ENCODE measurements around the gene SERTAD4.
"Not testable (repeated sequence)": the region's sequence is repeated elsewhere in the genome, so short reads cannot be mapped to it uniquely, and the experiment has no call there.

The SERTAD4 gene

GRCh38 chr1:210260096-210260495 lies 27.5 kb downstream of the SERTAD4 start:
- H3K4me3 ChIP-seq (ENCODE audit: low read depth, low read length): no peak overlapping the region
- peaks cover 40% of the 10 kb centered on the region for H3K4me1 ChIP-seq (ENCODE audit: control insufficient read depth, insufficient read depth, low read length, unreplicated experiment)
- no peaks in the 10 kb centered on the region for H3K79me2 ChIP-seq (ENCODE audit: control insufficient read depth, insufficient read depth, low read length, unreplicated experiment)
- no peaks in the 10 kb centered on the region; the same call in 1 of the 2 replicates for H3K27me3 ChIP-seq (ENCODE audit: insufficient read depth, low read length)
- H3K36me3 ChIP-seq (ENCODE audit: insufficient read depth, low read length): no peaks in the 10 kb centered on the region
- no peak overlapping the region for H3K27ac ChIP-seq (ENCODE audit: low read depth, low read length)
- no peak overlapping the region for H2AFZ ChIP-seq (ENCODE audit: low read length, unreplicated experiment)

- Histone ChIP-seq H3K27me3 (ENCODE audit: insufficient read depth, low read length) (no peaks in the 10 kb centered on the region), H2AFZ (ENCODE audit: low read length, unreplicated experiment) (peak overlapping the region; percentile 90), H3K36me3 (ENCODE audit: insufficient read depth, low read length) (no peaks in the 10 kb centered on the region), H3K4me1 (ENCODE audit: control insufficient read depth, insufficient read depth, low read length, unreplicated experiment) (peaks cover 48% of the 10 kb centered on the region), H3K27ac (ENCODE audit: low read depth, low read length) (0 out of 2 replicates have a peak overlapping the region, but pooled peaks have one; percentile 18), H3K4me3 (ENCODE audit: low read depth, low read length) (peak overlapping the region; percentile 32; the same call in 1 of the 2 replicates), H3K79me2 (ENCODE audit: control insufficient read depth, insufficient read depth, low read length, unreplicated experiment) (no peaks in the 10 kb centered on the region)
Measured at GRCh38 chr1:210262167-210262896, 29.7 kb downstream of the SERTAD4 start.

- Histone ChIP-seq H3K27me3 (ENCODE audit: insufficient read depth, low read length) (no peaks in the 10 kb centered on the region), H2AFZ (ENCODE audit: low read length, unreplicated experiment) (peak overlapping the region; percentile 90), H3K4me1 (ENCODE audit: control insufficient read depth, insufficient read depth, low read length, unreplicated experiment) (peaks cover 45% of the 10 kb centered on the region), H3K4me3 (ENCODE audit: low read depth, low read length) (peak overlapping the region; percentile 32; the same call in 1 of the 2 replicates), H3K27ac (ENCODE audit: low read depth, low read length) (0 out of 2 replicates have a peak overlapping the region, but pooled peaks have one; percentile 18), H3K36me3 (ENCODE audit: insufficient read depth, low read length) (no peaks in the 10 kb centered on the region), H3K79me2 (ENCODE audit: control insufficient read depth, insufficient read depth, low read length, unreplicated experiment) (no peaks in the 10 kb centered on the region)
Measured at GRCh38 chr1:210262897-210263272, 30.3 kb downstream of the SERTAD4 start.

DNA sequence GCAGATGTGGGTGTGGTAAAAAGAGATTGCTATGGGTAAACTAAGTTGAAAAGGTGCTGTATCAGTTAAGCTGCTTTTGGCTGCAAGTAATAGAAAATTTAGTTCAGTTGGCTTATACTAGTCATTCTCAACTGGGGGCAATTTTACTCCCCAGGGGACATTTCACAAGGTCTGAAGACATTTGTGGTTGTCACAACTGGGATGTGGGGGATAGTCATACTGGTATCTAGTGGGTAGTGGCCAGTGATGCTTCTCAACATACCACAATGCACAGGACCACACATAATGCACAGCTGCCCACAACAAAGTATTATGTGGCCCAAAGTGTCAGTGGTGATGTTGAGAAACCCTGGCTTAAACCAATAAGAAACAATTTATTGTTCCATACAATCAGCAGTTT lies 31.4 kb downstream of the SERTAD4 start:
- no peak overlapping the region for H3K4me3 ChIP-seq (ENCODE audit: low read depth, low read length)
- H2AFZ ChIP-seq (ENCODE audit: low read length, unreplicated experiment): no peak overlapping the region
- H3K27me3 ChIP-seq (ENCODE audit: insufficient read depth, low read length): no peaks in the 10 kb centered on the region
- H3K4me1 ChIP-seq (ENCODE audit: control insufficient read depth, insufficient read depth, low read length, unreplicated experiment): peaks cover 37% of the 10 kb centered on the region
- no peak overlapping the region for H3K27ac ChIP-seq (ENCODE audit: low read depth, low read length)
- H3K36me3 ChIP-seq (ENCODE audit: insufficient read depth, low read length): no peaks in the 10 kb centered on the region
- no peaks in the 10 kb centered on the region for H3K79me2 ChIP-seq (ENCODE audit: control insufficient read depth, insufficient read depth, low read length, unreplicated experiment)

DNA sequence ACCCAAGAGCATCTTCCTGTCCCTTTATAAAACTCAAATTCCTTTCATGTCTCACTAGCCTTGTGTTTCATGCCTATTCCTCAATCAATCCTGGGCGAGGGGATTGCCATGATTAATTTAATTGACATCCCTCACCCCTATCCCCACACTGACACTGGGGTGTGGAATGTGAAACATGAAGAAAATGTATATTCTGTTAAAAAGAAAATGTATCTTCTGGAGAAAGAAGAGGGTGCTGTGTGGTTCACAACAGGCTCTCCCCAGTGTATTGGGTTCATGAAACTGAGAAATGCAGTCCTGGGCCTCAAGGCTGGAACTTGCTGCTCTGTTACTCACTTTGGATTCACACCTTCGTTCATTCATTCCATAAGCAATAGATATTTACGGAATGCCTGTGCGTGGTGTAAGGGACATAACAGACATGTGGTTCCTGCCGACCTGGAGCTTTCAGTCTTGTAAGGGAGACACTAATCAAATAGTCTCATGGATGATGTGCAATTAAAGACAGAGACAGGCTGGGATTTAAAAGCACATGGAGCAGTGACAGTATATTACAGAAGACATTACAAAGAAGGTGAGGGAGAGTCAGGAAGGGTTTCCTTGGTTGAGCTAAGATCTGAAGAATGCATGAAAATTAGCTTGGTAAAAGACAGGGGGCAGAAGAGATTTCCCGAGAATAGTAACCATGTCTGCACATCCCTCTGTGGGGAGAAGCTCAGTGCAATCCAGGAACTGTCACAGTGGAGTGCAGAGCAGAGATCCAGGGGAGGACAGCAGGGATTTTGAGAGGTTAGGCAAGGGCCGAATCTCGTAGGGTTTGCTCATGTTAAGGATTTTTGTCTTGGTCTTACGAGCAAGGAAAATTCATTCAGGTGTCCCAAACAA lies 32.1 kb downstream of the SERTAD4 start:
- no peaks in the 10 kb centered on the region for H3K36me3 ChIP-seq (ENCODE audit: insufficient read depth, low read length)
- peaks cover 34% of the 10 kb centered on the region for H3K4me1 ChIP-seq (ENCODE audit: control insufficient read depth, insufficient read depth, low read length, unreplicated experiment)
- no peaks in the 10 kb centered on the region for H3K79me2 ChIP-seq (ENCODE audit: control insufficient read depth, insufficient read depth, low read length, unreplicated experiment)
- no peaks in the 10 kb centered on the region; the same call in 1 of the 2 replicates for H3K27me3 ChIP-seq (ENCODE audit: insufficient read depth, low read length)
- no peak overlapping the region for H3K27ac ChIP-seq (ENCODE audit: low read depth, low read length)
- no peak overlapping the region for H2AFZ ChIP-seq (ENCODE audit: low read length, unreplicated experiment)
- no peak overlapping the region for H3K4me3 ChIP-seq (ENCODE audit: low read depth, low read length)

DNA sequence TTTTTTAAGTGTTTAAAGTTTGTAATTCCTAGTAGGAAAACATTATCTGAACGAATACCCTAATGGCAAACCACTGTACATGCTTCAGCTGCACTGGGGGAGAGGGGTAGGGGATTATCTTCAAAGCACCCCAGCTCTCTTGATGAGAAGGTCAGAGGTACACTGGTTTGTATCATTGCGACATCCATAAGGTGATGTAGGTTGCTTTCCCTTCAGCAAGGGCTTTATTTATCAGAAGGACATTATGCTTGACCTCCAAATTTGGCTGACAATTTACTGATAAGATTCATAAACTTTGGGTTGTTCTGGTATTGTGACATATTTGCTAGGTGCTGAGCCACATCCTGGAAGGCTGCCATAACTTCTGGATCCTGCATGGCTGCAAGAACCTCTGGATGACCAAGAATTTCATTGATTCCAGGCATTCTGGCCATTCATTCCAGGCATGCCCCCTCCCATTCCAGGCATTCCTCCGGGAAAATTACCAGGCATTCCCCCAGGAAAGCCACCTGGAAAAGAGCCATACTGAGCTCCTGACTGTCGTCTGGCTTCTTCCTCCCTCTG lies 32.9 kb downstream of the SERTAD4 start:
- not testable (repeated sequence) for H3K36me3 ChIP-seq (ENCODE audit: insufficient read depth, low read length); H3K27ac ChIP-seq (ENCODE audit: low read depth, low read length); H3K27me3 ChIP-seq (ENCODE audit: insufficient read depth, low read length); H3K4me3 ChIP-seq (ENCODE audit: low read depth, low read length); H2AFZ ChIP-seq (ENCODE audit: low read length, unreplicated experiment); H3K79me2 ChIP-seq (ENCODE audit: control insufficient read depth, insufficient read depth, low read length, unreplicated experiment)
- H3K4me1 ChIP-seq (ENCODE audit: control insufficient read depth, insufficient read depth, low read length, unreplicated experiment): peaks cover 32% of the 10 kb centered on the region

DNA sequence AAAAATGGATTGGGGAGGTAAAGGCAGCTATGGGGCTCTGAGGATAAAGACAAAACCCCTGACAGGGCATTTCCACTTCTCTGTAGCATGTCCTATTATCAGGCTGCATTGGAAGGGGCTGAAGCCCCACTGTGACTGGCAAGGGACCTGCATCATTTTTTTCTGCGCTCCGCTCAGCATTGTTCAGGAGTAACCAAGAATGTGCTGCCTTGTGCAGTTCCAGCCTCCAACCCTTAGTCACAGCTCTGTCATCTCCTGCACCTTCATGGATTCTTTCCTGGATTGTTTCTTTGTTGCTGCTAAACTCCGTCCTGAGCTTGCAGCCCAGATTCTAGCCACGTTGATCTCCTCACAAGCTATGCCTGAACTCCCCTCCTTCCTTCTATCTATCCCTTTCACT lies 37.4 kb downstream of the SERTAD4 start:
- H2AFZ ChIP-seq (ENCODE audit: low read length, unreplicated experiment): no peak overlapping the region
- H3K27me3 ChIP-seq (ENCODE audit: insufficient read depth, low read length): peaks cover 24% of the 10 kb centered on the region
- no peak overlapping the region for H3K4me3 ChIP-seq (ENCODE audit: low read depth, low read length)
- H3K27ac ChIP-seq (ENCODE audit: low read depth, low read length): no peak overlapping the region
- H3K79me2 ChIP-seq (ENCODE audit: control insufficient read depth, insufficient read depth, low read length, unreplicated experiment): no peaks in the 10 kb centered on the region
- peaks cover 9% of the 10 kb centered on the region for H3K4me1 ChIP-seq (ENCODE audit: control insufficient read depth, insufficient read depth, low read length, unreplicated experiment)
- H3K36me3 ChIP-seq (ENCODE audit: insufficient read depth, low read length): no peaks in the 10 kb centered on the region

GRCh38 chr1:210272666-210273065 lies 40.1 kb downstream of the SERTAD4 start:
- Histone ChIP-seq H3K36me3 (ENCODE audit: insufficient read depth, low read length) (no peaks in the 10 kb centered on the region), H3K27ac (ENCODE audit: low read depth, low read length) (no peak overlapping the region), H3K4me1 (ENCODE audit: control insufficient read depth, insufficient read depth, low read length, unreplicated experiment) (no peaks in the 10 kb centered on the region), H2AFZ (ENCODE audit: low read length, unreplicated experiment) (no peak overlapping the region), H3K27me3 (ENCODE audit: insufficient read depth, low read length) (peaks cover 24% of the 10 kb centered on the region), H3K4me3 (ENCODE audit: low read depth, low read length) (no peak overlapping the region), H3K79me2 (ENCODE audit: control insufficient read depth, insufficient read depth, low read length, unreplicated experiment) (no peaks in the 10 kb centered on the region)

GRCh38 chr1:210280221-210280620 lies 47.6 kb downstream of the SERTAD4 start:
- Histone ChIP-seq H3K4me3 (ENCODE audit: low read depth, low read length) (no peak overlapping the region), H3K27me3 (ENCODE audit: insufficient read depth, low read length) (peaks cover 48% of the 10 kb centered on the region), H3K27ac (ENCODE audit: low read depth, low read length) (no peak overlapping the region)

DNA sequence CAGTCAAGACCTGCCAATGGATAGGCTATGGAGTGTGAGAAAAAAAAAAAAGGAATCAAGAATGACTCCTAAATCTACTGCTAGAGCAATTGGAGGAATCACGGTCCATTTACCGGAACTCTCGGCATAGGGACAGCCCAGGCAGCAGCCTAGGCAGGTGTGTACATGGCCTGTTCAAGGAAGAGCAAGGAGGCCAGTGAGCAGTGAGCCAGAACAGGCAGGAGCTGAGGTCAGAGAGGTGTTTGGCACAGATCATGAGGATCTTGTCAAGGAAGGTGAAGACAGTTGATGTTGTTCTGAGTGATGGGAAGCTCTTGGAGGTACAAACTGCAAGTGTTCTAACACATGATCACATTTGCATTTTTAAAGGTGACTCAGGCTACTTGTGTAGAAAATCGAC lies 55.5 kb downstream of the SERTAD4 start:
- Histone ChIP-seq H3K27me3 (ENCODE audit: insufficient read depth, low read length) (peaks cover 64% of the 10 kb centered on the region), H2AFZ (ENCODE audit: low read length, unreplicated experiment) (no peak overlapping the region), H3K36me3 (ENCODE audit: insufficient read depth, low read length) (no peaks in the 10 kb centered on the region), H3K4me3 (ENCODE audit: low read depth, low read length) (no peak overlapping the region), H3K27ac (ENCODE audit: low read depth, low read length) (no peak overlapping the region), H3K79me2 (ENCODE audit: control insufficient read depth, insufficient read depth, low read length, unreplicated experiment) (no peaks in the 10 kb centered on the region), H3K4me1 (ENCODE audit: control insufficient read depth, insufficient read depth, low read length, unreplicated experiment) (no peaks in the 10 kb centered on the region)

More at GRCh38 chr1:210280221-210280620, 47.6 kb downstream of the SERTAD4 start:
- Histone ChIP-seq H2AFZ (ENCODE audit: low read length, unreplicated experiment) (no peak overlapping the region), H3K79me2 (ENCODE audit: control insufficient read depth, insufficient read depth, low read length, unreplicated experiment) (no peaks in the 10 kb centered on the region), H3K4me1 (ENCODE audit: control insufficient read depth, insufficient read depth, low read length, unreplicated experiment) (no peaks in the 10 kb centered on the region), H3K36me3 (ENCODE audit: insufficient read depth, low read length) (no peaks in the 10 kb centered on the region)
